Measurements from ENCODE around the gene SLC17A7.

SLC17A7 gene

DNA sequence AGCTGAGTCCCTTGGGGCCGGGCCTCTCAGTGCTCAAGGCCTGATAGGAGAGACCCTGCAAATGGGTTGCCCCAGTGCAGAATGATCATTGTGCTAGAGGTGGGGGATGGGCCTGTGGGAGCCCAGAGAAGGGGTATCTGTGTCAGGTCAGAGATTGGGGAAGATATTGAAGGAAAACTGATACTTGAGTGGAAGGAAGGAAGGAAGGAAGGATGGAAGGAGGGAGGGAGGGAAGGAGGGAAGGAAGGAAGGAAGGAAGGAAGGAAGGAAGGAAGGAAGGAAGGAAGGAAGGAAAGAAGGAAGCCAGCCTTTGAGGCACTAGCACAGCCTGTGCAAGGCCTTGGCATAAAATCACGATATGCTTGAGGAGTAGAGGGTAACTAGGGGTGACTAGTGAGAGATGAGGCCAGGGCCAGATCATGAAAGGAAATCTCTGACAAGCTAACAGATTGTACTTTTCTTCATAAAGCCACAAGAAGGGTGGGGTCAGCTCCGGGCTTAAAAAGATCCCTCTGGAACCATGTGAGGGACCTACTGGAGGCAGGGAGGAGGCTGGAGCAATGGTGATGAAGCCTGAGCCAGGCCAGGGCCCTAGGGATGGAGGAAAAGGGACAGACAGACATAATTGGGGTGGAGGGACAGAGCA, 29.5 kb downstream of the SLC17A7 start:
- in situ Hi-C loops (cut with MboI; ENCODE audit: low sequenced_read_pairs): no loop called here

DNA sequence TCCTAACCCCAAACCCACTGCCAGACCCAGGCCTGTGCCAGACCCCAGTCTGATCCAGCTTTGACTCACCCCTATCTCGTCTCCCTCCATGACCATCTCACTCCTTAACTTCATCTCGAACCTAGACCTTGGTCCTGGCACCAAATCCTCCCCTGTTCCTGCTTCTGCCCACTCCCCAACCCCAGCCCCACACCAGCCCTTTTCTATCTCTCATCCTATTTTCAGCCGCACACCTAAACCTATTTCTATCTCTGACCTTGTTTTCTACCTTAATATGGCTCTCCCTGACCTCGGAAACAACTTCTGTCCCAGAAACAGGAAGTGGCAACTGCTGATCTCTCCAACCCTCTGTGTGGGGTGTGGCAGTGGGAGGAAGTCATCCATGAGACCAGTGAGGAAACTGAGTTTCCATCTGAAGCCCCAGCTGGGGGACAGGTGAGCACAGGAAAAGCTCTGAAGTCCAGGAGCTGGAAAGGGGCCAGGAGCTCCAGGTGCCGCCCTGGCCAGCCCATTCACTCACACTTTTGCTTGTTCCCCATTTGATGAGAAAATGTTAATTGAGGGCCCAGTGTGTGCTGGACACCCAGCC, 31.8 kb downstream of the SLC17A7 start:
- in situ Hi-C loops (cut with MboI; ENCODE audit: low sequenced_read_pairs): no loop called here

DNA sequence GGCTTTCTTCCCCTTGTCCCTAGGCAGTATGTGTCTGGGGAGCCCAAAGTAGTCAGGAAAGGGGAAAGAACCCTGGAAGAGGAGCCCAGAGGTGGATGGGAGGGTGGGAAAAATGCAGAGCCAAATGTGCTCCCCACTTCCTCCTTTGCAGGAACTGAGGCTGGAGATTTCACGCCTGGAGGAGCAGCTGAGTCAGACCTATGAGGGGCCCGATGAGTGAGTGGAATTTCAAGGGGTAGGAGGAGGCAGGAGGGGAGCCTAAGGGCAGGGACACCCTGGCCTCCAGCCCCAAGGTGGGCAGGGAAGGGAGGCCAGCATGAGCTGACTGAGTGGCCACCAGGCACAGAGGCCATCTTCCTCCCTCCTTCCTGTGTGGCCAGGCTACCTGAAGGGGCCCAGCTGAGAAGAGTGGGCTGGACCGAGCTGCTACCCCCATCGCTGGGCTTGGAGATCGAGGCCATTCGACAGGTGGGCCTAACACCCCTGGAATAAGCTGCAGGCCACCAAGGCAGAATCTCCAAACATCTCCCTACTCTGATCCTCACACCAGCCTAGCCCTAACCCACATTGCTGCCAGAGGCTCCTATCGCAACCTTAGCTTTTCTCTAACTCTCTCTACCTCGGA, 32.4 kb downstream of the SLC17A7 start:
- in situ Hi-C loops (cut with MboI; ENCODE audit: low sequenced_read_pairs): no loop called here

DNA sequence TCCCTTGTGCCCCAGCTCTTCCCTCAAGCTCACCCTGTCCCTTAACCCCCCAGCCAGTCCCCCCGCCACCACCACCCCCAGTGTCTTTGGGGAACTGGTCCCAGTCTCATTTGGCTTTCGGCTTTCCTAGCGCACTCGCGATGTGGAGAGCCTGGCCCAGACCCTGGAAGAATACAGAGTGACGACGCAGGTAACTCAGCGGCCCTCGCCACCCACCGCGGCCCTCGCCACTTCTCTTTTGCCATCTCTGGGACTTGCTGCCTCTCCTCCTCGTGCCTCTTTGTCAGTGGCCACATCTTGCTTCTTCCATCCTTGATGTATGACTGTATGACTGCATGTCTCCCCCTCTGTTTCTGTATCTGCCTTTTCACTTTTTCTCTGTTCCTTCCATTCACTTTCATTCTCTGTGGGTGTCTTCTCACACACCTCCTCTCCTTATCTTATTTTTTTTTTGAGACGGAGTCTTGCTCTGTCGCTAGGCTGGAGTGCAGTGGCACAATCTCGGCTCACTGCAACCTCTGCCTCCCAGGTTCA, 33.8 kb downstream of the SLC17A7 start:
- in situ Hi-C loops (cut with MboI; ENCODE audit: low sequenced_read_pairs): no loop called here

GRCh38 chr19:49407079-49407478, 34.2 kb downstream of the SLC17A7 start:
- in situ Hi-C loops (cut with MboI; ENCODE audit: low sequenced_read_pairs): no loop called here

DNA sequence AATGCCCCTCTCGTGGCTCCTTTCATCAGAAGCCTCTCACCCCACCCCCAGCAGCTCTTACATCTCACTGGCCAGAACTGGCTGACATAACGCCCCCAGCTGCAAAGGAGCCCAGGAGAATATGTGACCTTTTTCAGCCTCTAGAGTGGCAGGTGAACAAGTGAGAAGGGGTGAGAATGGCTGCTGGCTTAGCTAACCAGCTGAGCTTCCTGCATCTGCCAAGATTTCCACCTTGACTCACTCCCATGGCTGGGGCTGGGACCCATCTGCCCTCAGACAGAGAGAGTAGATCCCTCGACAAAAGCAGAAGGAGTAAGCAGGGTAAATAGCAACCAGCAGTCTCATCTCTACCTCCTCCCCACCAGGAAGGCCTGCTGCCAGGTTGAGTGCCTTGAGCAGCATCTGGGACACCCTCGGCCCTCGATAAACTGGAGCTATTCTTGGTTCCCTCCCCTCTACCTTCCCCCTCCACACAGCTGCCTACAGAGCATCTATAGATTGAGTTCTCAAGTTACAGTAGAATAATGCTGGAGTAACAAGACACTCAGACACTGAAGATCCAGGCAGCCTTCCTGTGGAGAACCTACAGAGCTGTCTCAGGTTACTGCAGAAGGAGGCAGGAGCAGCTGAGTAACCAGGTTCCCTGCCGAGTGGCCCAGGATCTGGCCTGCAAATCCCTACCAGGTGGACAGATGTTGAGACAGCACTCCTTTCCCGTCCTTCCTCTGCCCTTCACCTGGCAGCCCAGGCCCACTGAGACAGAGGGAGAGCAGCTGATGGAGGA, 37.7 kb downstream of the SLC17A7 start:
- in situ Hi-C loops (cut with MboI; ENCODE audit: low sequenced_read_pairs): no loop called here

GRCh38 chr19:49400029-49400428, 41.3 kb downstream of the SLC17A7 start:
- in situ Hi-C loops (cut with MboI; ENCODE audit: low sequenced_read_pairs): no loop called here

DNA sequence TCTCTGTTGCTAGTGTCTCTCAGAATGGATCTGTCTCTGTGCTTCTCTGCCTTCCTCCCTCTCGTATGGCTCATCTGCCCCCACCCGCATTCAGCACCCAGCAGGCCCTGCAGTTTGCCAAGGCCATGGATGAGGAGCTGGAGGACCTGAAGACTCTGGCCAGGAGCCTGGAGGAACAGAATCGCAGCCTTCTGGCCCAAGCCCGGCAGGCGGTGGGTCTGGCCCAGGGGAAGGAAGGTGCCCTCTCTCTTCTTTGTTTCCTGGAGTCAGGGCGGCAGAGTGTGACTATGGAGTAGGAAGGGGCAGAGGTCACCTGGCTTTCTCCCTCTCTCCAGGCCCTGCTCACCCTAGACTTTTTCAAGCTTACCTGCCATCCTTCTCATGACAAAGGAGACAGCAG, 42.4 kb downstream of the SLC17A7 start:
- in situ Hi-C loops (cut with MboI; ENCODE audit: low sequenced_read_pairs): no loop called here

DNA sequence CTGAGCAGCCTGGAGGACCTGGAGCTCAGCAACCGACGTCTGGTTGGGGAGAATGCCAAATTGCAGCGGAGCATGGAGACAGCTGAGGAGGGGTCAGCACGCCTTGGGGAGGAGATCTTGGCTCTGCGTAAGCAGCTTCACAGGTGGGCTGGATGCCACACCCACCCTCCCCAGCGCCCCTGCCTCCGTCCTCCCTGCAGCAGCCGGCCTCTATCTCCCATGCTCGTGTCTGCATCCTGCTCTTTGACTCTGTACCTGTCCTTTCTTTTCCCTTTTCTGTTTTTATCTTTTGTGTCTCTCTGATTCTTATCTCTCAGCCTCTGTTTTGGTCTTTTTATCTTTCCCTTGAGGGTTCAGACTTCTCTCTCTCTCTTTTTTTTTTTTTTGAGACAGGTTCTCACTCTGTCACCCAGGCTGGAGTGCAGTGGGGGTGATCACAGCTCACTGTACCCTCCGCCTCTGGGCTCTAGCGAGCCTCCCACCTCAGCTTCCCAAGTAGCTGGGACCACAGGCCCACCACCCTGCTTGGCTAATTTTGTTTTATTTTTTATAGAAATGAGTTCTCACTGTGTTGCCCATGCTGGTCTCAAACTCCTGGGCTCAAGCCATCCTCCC, 43.2 kb downstream of the SLC17A7 start:
- in situ Hi-C loops (cut with MboI; ENCODE audit: low sequenced_read_pairs): no loop called here

DNA sequence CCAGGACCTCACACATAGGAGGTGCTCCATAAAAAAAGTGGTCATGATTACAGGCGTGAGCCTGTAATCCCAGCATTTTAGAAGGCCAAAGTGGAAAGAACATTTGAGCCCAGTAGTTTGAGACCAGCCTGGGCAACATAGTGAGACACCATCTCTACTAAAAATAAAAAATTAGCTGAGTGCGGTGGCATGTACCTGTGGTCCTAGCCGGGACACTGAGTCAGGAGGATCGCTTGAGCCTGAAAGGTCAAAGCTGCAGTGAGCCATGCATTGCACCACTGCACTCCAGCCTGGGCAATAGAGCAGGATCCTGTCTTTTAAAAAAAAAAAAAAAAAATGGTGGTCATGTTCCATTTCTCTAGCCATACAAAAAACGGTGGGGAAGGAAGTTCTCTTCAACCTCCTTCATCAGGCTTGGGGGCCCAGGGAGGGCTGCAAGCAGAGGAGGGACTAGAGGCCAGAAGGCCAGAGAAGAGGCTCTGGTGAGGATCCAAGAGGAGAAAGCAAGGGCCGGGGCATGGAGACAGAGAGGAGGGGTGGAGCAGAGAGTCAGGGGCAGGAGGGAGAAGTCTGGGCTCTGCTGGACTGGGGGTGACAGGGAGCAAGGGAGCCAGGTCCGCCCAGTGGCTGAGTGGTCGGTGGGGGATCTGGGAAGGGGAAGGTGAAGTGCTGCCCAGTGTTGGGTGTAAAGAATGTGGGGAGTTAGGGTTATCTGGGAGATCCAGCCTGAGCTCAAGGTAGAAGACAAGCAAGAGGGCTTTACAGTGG, 44.4 kb downstream of the SLC17A7 start:
- in situ Hi-C loops (cut with MboI; ENCODE audit: low sequenced_read_pairs): no loop called here

- in situ Hi-C loops (cut with MboI; ENCODE audit: low sequenced_read_pairs): no loop called here
Measured at GRCh38 chr19:49395581-49396407, 45.5 kb downstream of the SLC17A7 start.

DNA sequence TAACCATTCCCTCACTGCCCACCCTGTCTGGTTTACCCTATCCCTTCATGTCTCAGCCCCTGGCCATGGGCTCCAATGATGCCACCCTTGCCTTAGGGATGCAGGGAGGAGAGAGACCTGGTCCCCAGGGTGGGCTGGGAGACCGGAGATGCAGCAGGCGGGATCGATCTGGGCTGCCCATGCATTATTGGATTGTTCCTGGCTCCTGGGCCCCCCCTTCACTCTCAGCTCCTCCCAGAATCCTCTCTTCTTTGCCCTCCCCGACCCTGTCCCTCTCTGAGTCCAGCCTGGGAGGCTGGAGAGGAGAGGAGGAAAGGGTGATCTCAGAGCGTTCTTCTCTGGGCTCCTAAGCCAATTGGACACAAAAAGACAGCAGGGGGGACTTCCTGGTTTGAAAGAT, 47.4 kb downstream of the SLC17A7 start:
- in situ Hi-C loops (cut with MboI; ENCODE audit: low sequenced_read_pairs): loop anchor here (5.0 kb wide), 1 partner anchor 43 kb away; no protein-coding TSS in a partner anchor

DNA sequence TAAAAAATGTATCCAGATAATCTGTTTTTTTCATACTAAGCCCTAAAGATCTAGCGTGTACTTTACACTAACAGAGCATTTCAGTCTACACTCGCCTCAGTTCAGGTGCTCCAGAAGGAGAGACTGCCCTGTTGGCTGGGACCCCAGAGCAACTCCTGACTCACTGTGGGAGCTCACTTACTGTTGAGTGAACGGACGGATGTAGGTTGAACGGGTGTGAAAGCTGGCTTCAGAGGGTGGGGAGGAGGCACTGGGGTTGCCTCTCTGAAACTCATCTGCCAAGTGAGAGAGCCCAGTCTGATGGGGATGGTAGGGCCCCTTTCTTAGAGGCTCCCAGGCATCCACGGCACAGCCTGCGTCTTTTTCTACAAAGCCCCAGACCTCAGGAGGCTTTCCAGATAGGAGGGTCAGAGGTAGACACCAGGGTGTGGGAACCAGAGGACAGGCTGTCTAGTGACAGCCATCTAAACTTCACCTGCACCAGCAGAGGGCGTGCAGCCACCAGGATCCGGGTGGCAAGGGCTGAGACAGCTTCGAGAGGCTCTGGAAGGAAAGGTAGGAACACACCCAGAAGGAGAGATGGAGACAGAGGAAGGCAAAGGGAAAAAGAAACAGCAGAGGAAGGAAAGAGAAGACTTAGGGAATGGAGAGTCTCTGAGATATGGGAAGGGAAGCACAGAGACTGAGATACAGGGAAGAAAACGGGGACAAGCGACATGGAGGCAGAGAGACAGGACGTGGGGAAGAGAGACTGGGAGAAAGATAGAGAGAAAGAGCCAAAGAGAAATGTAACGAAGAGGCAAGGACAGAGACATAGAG, 49.5 kb downstream of the SLC17A7 start:
- in situ Hi-C loops (cut with MboI; ENCODE audit: low sequenced_read_pairs): loop anchor here (5.0 kb wide), 1 partner anchor 46 kb away; no protein-coding TSS in a partner anchor

DNA sequence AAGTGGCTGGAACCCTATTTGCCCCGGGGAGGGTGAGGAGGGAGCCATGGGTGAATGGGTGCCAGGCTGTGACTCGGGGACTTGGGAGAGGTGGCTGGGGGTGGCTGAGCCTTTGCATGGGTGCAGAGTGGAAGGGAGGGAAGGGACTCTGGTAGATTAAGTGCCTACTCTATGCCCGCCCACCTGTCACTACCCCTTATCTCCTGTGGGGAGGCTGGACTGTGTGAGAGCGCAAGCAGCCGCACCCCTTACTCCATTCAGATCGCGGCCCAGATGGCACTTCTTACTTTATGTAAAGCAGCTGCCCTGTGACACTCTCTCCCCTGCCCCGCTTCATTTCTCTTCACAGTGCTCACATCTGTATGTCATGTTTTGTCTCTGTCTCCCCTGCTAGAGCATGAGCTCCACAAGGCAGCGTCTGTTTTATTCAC, 50.4 kb downstream of the SLC17A7 start:
- in situ Hi-C loops (cut with MboI; ENCODE audit: low sequenced_read_pairs): loop anchor here (5.0 kb wide), 1 partner anchor 46 kb away; no protein-coding TSS in a partner anchor

GRCh38 chr19:49390131-49390928, 51.0 kb downstream of the SLC17A7 start:
- in situ Hi-C loops (cut with MboI; ENCODE audit: low sequenced_read_pairs): loop anchor here (5.0 kb wide), 1 partner anchor 47 kb away; no protein-coding TSS in a partner anchor

GRCh38 chr19:49389406-49389805, 51.9 kb downstream of the SLC17A7 start:
- in situ Hi-C loops (cut with MboI; ENCODE audit: low sequenced_read_pairs): no loop called here

DNA sequence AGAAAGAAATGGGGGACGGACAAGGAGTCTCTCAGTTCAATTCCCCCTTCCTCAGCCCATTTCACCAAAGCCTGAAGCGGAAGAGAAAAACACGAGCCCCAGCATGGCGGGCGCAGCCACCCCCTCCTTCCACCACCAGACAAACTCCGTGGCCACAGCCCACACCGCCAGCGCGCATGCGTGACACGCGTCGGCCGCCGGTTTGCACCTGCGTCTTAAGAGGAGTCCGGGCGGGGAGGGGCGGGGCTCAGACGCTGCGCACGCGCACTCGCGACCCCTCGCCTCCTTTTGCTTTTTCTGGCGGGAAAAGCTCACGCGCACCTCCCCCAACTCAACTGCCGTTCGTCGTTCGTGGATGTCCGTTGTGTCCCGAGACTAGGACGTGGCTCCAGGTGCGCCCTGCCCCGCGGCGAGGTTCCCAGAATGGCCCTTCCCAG, 53.4 kb downstream of the SLC17A7 start, which contains the start of gene KASH5:
TSS of gene KASH5 (plus strand) at position 314 of the 437 bp plus-strand sequence. CDS start 2,635 bp downstream, outside the sequence.
- in situ Hi-C loops (cut with MboI; ENCODE audit: low sequenced_read_pairs): no loop called here

All from HL-60/S4 treated with phorbol 12-myristate 13-acetate at 8.2 ng/mL for 4 days and 3 days (cell line).